Keratinocyte (primary cell): Measurements from ENCODE around the gene FGF8. TPM values are rescaled to one million over a fixed set of nuclear protein-coding genes. Genes with fewer than 3 reads are reported as not detected.

Experiments used
- DNase-seq: peaks from one replicate; pipeline ENCODE4 v3.0.0-alpha.2; 2011; ENCODE audit warnings: low read depth, missing footprints, low spot score
- FAIRE-seq: peaks from 2 replicates; lab custom pipeline; 2011; peaks lifted over from hg19 to GRCh38; lab: Jason Lieb, UNC
- H2AFZ ChIP-seq: 2 replicates; pipeline ENCODE4 v1.6.0; 2012; ENCODE audit warnings: low read length, control low read depth, inconsistent platforms; ENCODE audit not compliant: control insufficient read depth
- H3K27ac ChIP-seq: 2 replicates; pipeline ENCODE4 v1.5.1; 2011; ENCODE audit warnings: low read length; ENCODE audit not compliant: control insufficient read depth, insufficient read depth
- H3K27me3 ChIP-seq: 3 replicates; pipeline ENCODE4 v1.6.0; 2011; ENCODE audit warnings: low read length; ENCODE audit not compliant: control insufficient read depth, insufficient read depth; ENCODE audit errors: extremely low read depth
- H3K36me3 ChIP-seq, 2 experiments: 2 replicates in 1 of 2; 3 replicates in 1 of 2; pipeline ENCODE4 v1.5.1; 2011; ENCODE audit warnings: low read length in 2 of 2, mild to moderate bottlenecking in 1 of 2; ENCODE audit not compliant: control insufficient read depth in 2 of 2, insufficient read depth in 2 of 2; ENCODE audit errors: extremely low read depth in 1 of 2
- H3K4me1 ChIP-seq: 3 replicates; pipeline ENCODE4 v1.5.1; 2011; ENCODE audit warnings: low read length; ENCODE audit not compliant: control insufficient read depth, insufficient read depth; ENCODE audit errors: extremely low read depth
- H3K4me2 ChIP-seq: 3 replicates; pipeline ENCODE4 v1.6.0; 2011; ENCODE audit warnings: low read depth, low read length; ENCODE audit not compliant: control insufficient read depth, insufficient read depth; ENCODE audit errors: extremely low read depth
- H3K4me3 ChIP-seq, 3 experiments: fragments of 200-600 bp in 1 of 3; sonication (generic) in 1 of 3; 2 replicates in 2 of 3; 3 replicates in 1 of 3; pipeline ENCODE4 v1.5.1; 2011 to 2016; ENCODE audit warnings: low read length in 3 of 3, mild to moderate bottlenecking in 3 of 3, control low read depth in 2 of 3, inconsistent platforms in 1 of 3, low read depth in 1 of 3, mixed read lengths in 1 of 3, mixed run types in 1 of 3, moderate library complexity in 1 of 3; ENCODE audit not compliant: control insufficient read depth in 2 of 3, insufficient read depth in 2 of 3; ENCODE audit errors: extremely low read depth in 1 of 3
- H3K79me2 ChIP-seq: 2 replicates; pipeline ENCODE4 v1.6.0; 2012; ENCODE audit warnings: low read length; ENCODE audit not compliant: control insufficient read depth, insufficient read depth
- H3K9ac ChIP-seq: 3 replicates; pipeline ENCODE4 v1.6.0; 2011; ENCODE audit warnings: low read length; ENCODE audit not compliant: control insufficient read depth, insufficient read depth; ENCODE audit errors: extremely low read depth
- H3K9me1 ChIP-seq: 3 replicates; pipeline ENCODE4 v1.6.0; 2011; ENCODE audit warnings: low read length; ENCODE audit not compliant: control insufficient read depth, insufficient read depth; ENCODE audit errors: extremely low read depth
- H3K9me3 ChIP-seq: 2 replicates; pipeline ENCODE4 v1.5.1; 2012; ENCODE audit warnings: low read depth, low read length; ENCODE audit not compliant: control insufficient read depth
- H4K20me1 ChIP-seq: 3 replicates; pipeline ENCODE4 v1.6.0; 2011; ENCODE audit warnings: low read length; ENCODE audit not compliant: control insufficient read depth, insufficient read depth; ENCODE audit errors: extremely low read depth
- CTCF ChIP-seq, 3 experiments: IDR thresholded peaks in 1 of 3; conservative IDR thresholded peaks in 1 of 3; optimal IDR thresholded peaks in 1 of 3; 2 replicates in 2 of 3; 3 replicates in 1 of 3; pipeline versions ENCODE3 to v1.5.1; 2011; ENCODE audit warnings: low read length in 3 of 3, mild to moderate bottlenecking in 3 of 3, moderate library complexity in 2 of 3, control low read depth in 1 of 3, inconsistent platforms in 1 of 3; ENCODE audit not compliant: insufficient read depth in 2 of 3; ENCODE audit errors: extremely low read depth in 1 of 3
- EZH2 ChIP-seq: IDR thresholded peaks from one replicate; pipeline ENCODE4 v1.6.1; 2012; ENCODE audit warnings: inconsistent platforms, mild to moderate bottlenecking, low read length, moderate library complexity
- dilution Hi-C: fragments of 300-500 bp; cut with MboI; formaldehyde crosslinking; loops from one replicate; pipeline ENCODE4 v1.7.0; 2020; ENCODE audit warnings: low sequenced_read_pairs; ENCODE audit not compliant: extremely low pct_ligation_motif_present
- polyA plus RNA-seq, 5 experiments: library from polyadenylated mRNA; depleted of rRNA in 3 of 5; stranded (reverse) in 3 of 5; stranded (forward) in 1 of 5; unstranded in 1 of 5; fragments of >200 nt; gene quantifications; 1 replicate in 1 of 5; 2 replicates in 3 of 5; 3 replicates in 1 of 5; pipeline versions ENCODE4 v1.2.1 to v1.2.3, GENCODE V29; 2011 to 2012; ENCODE audit warnings: missing spikeins in 2 of 5, low read depth in 1 of 5, low replicate concordance in 1 of 5

FGF8 gene
- polyA plus RNA-seq, 1 donor (not counting 4 experiments of a cell fraction or from before 2014, with no cell fraction given) = not detected

DNA sequence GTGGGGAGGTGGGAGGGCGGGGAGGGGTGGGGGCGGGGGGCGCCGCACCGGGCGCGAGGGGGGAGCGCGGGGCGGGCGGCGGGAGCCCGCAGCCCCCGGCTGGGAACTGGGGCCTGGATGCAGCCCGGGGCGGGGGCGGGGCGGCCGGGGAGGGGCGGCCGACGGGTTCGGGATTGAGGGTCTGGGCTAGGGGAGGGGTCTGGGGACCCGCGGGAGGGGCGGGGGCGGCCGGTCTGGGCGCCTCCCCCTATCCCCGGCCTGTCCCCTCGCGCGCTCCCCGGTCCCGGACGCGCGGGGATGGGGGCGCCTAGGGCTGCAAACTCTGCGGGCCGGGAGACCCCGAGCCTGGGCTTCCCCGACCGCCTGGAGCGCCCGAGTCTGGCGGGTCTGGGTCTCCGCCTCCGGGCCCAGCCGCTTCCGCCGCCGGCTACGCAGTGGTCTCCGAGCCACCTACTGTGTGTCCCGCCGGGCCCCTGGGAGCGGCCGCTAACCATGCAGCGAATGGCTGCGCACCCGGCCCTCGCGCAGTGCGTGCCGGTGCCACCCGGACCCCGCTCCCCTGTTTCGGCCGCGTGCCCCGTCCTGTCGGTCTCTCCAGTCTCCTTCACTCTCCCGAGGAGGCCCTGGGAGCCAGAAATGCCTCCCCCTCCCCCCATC is 375 bp upstream of the FGF8 start:
- Histone ChIP-seq H3K79me2 (no peaks in the 10 kb centered on the region), H3K4me1 (peaks cover 28% of the 10 kb centered on the region)
- no peak for DNase-seq

GRCh38 chr10:101774589-101775272 is 1.2 kb downstream of the FGF8 start:
- no peak for FAIRE-seq
- dilution Hi-C loops = no loop called here

More for the DNA sequence above, 375 bp upstream of the FGF8 start:
- Histone ChIP-seq H3K27ac (no peak overlapping the region), H3K27me3 (peaks cover 66% of the 10 kb centered on the region), H3K9me1 (no peaks in the 10 kb centered on the region), H3K9ac (no peak overlapping the region), H3K4me3 (no peak overlapping the region), H4K20me1 (peaks cover 24% of the 10 kb centered on the region), H3K9me3 (no peaks in the 10 kb centered on the region), H3K36me3 (peaks cover 5 to 10% of the 10 kb centered on the region in 2 experiments), H3K4me2 (no peak overlapping the region), H2AFZ (no peak overlapping the region)
- FAIRE-seq = no peak
- dilution Hi-C loops = no loop called here
- peak; percentile 79 for TF ChIP-seq EZH2
- TF ChIP-seq CTCF (optimal IDR thresholded peaks at IDR 0.05 in 1 of 3, IDR thresholded peaks at IDR 0.05 in 1 of 3, conservative IDR thresholded peaks at IDR 0.05 in 1 of 3; ENCODE audit: extremely low read depth in 1 of 3, insufficient read depth in 2 of 3, low read length in 3 of 3) = no peak

More at GRCh38 chr10:101774589-101775272, 1.2 kb downstream of the FGF8 start:
- H3K4me1 ChIP-seq = peaks cover 12% of the 10 kb centered on the region
- peaks cover 82% of the 10 kb centered on the region for H3K27me3 ChIP-seq
- H3K9me3 ChIP-seq = no peaks in the 10 kb centered on the region
- DNase-seq = no peak
- H2AFZ ChIP-seq = no peak overlapping the region
- TF ChIP-seq EZH2 = peak; percentile 97
- no peak for TF ChIP-seq CTCF (optimal IDR thresholded peaks at IDR 0.05 in 1 of 3, IDR thresholded peaks at IDR 0.05 in 1 of 3, conservative IDR thresholded peaks at IDR 0.05 in 1 of 3; ENCODE audit: extremely low read depth in 1 of 3, insufficient read depth in 2 of 3, low read length in 3 of 3)
- H3K27ac ChIP-seq = no peak overlapping the region
- no peaks in the 10 kb centered on the region for H3K79me2 ChIP-seq
- peaks cover 15% of the 10 kb centered on the region for H4K20me1 ChIP-seq
- H3K4me2 ChIP-seq = no peak overlapping the region
- H3K9me1 ChIP-seq = no peaks in the 10 kb centered on the region
- peaks cover 0 to 3% of the 10 kb centered on the region in 2 experiments for H3K36me3 ChIP-seq
- no peak overlapping the region for H3K9ac ChIP-seq
- H3K4me3 ChIP-seq = no peak overlapping the region
